Vagina (tissue), 2 donors: ENCODE data around the gene GOLPH3L. TPM values are rescaled to one million over a fixed set of nuclear protein-coding genes. Genes with fewer than 3 reads are reported as not detected.
"Not testable (repeated sequence)": the region's sequence is repeated elsewhere in the genome, so short reads cannot be mapped to it uniquely, and the experiment has no call there.

Experiments used
- DNase-seq, 2 donors: peaks; one replicate each; pipeline ENCODE4 v3.0.0-alpha.2; 2017; ENCODE audit errors: extremely low spot score in 2 of 2
- H3K27ac ChIP-seq: fragments of 200-600 bp; sonication (generic); one replicate; pipeline ENCODE4 v1.5.1; 2019
- H3K27me3 ChIP-seq: fragments of 200-600 bp; sonication (generic); one replicate; pipeline ENCODE4 v1.5.1; 2019
- H3K36me3 ChIP-seq, 2 donors: fragments of 200-600 bp; sonication (generic); one replicate each; pipeline ENCODE4 v1.5.1; 2017 to 2019
- H3K4me1 ChIP-seq: fragments of 200-600 bp; sonication (generic); one replicate; pipeline ENCODE4 v1.5.1; 2019
- H3K4me3 ChIP-seq, 2 donors: fragments of 200-600 bp; sonication (generic); 1 replicate in 1 of 2; 2 replicates in 1 of 2; pipeline ENCODE4 v1.5.1; 2016 to 2019
- H3K9me3 ChIP-seq: fragments of 200-600 bp; sonication (generic); one replicate; pipeline ENCODE4 v1.5.1; 2019
- CTCF ChIP-seq, 3 experiments: fragments of 450-650 bp in 2 of 3; fragments of 200-600 bp in 1 of 3; sonication (generic) in 1 of 3; IDR thresholded peaks; one replicate each; pipeline ENCODE4 v1.5.1; 2017 to 2019; ENCODE audit warnings: antibody characterized with exemption in 3 of 3, mild to moderate bottlenecking in 2 of 3, moderate library complexity in 2 of 3
- POLR2A ChIP-seq, 2 donors: fragments of 450-650 bp; IDR thresholded peaks; one replicate each; pipeline ENCODE4 v1.6.1; 2017; ENCODE audit warnings: antibody characterized with exemption in 2 of 2, mild to moderate bottlenecking in 2 of 2, moderate library complexity in 2 of 2
- POLR2AphosphoS5 ChIP-seq, 2 donors: sonication (generic); formaldehyde crosslinking; IDR thresholded peaks; one replicate each; pipeline ENCODE4 v1.9.0; 2017; ENCODE audit warnings: antibody characterized with exemption in 2 of 2, mild to moderate bottlenecking in 2 of 2, low read depth in 1 of 2; ENCODE audit not compliant: insufficient read depth in 1 of 2
- intact Hi-C: fragments of 100-400 bp; cut with DNase I; formaldehyde crosslinking; loops from one replicate; pipeline ENCODE4 v1.15.1; 2023
- total RNA-seq: library from RNA; depleted of rRNA; stranded (reverse); fragments of >200 nt; gene quantifications from one replicate; pipeline ENCODE4 v1.2.3, GENCODE V29; 2016

GOLPH3L gene
- total RNA-seq, 1 donor from 2014 or later: 21.9 TPM

- Histone ChIP-seq H3K9me3 (no peaks in the 10 kb centered on the region), H3K4me1 (peaks cover 35% of the 10 kb centered on the region), H3K27ac (no peak overlapping the region), H3K36me3 (no peaks in the 10 kb centered on the region), H3K27me3 (no peaks in the 10 kb centered on the region), H3K4me3 (no peak overlapping the region)
- intact Hi-C loops: no loop called here
- DNase-seq: no peak
- TF ChIP-seq POLR2A (IDR thresholded peaks at IDR 0.05): no peak
- TF ChIP-seq CTCF (IDR thresholded peaks at IDR 0.05): no peak
- TF ChIP-seq POLR2AphosphoS5 (IDR thresholded peaks at IDR 0.05; ENCODE audit: insufficient read depth in 1 of 2, low read depth in 1 of 2): no peak
Observed at GRCh38 chr1:150606463-150607142, 90.4 kb downstream of the GOLPH3L start.

GRCh38 chr1:150605451-150605731 lies 91.6 kb downstream of the GOLPH3L start:
- DNase-seq, H3K9me3 ChIP-seq, intact Hi-C loops, H3K4me3 ChIP-seq, H3K27me3 ChIP-seq, H3K36me3 ChIP-seq: not testable (repeated sequence)
- peaks cover 23% of the 10 kb centered on the region for H3K4me1 ChIP-seq
- peak overlapping the region; percentile 69 for H3K27ac ChIP-seq

- Histone ChIP-seq H3K27me3 (no peaks in the 10 kb centered on the region), H3K4me3 (no peak overlapping the region), H3K9me3 (no peaks in the 10 kb centered on the region), H3K27ac (peak overlapping the region; percentile 69), H3K36me3 (no peaks in the 10 kb centered on the region), H3K4me1 (peaks cover 15% of the 10 kb centered on the region)
- TF ChIP-seq POLR2AphosphoS5 (IDR thresholded peaks at IDR 0.05; ENCODE audit: insufficient read depth in 1 of 2, low read depth in 1 of 2): no peak
- no peak for TF ChIP-seq CTCF (IDR thresholded peaks at IDR 0.05)
- no peak for TF ChIP-seq POLR2A (IDR thresholded peaks at IDR 0.05)
- DNase-seq: no peak
- intact Hi-C loops: no loop called here
Observed at GRCh38 chr1:150604226-150604588, 92.7 kb downstream of the GOLPH3L start.

GRCh38 chr1:150603711-150604110 lies 93.2 kb downstream of the GOLPH3L start:
- Histone ChIP-seq H3K27me3 (no peaks in the 10 kb centered on the region), H3K27ac (no peak overlapping the region), H3K9me3 (no peaks in the 10 kb centered on the region), H3K4me3 (no peak overlapping the region), H3K36me3 (no peaks in the 10 kb centered on the region), H3K4me1 (peaks cover 15% of the 10 kb centered on the region)
- no peak for DNase-seq
- TF ChIP-seq POLR2A (IDR thresholded peaks at IDR 0.05): no peak
- TF ChIP-seq POLR2AphosphoS5 (IDR thresholded peaks at IDR 0.05; ENCODE audit: insufficient read depth in 1 of 2, low read depth in 1 of 2): no peak
- TF ChIP-seq CTCF (IDR thresholded peaks at IDR 0.05): no peak
- intact Hi-C loops: no loop called here

GRCh38 chr1:150602372-150602771 lies 94.6 kb downstream of the GOLPH3L start:
- peaks cover 15% of the 10 kb centered on the region for H3K4me1 ChIP-seq
- H3K27ac ChIP-seq, H3K4me3 ChIP-seq, intact Hi-C loops, H3K27me3 ChIP-seq, DNase-seq, H3K36me3 ChIP-seq, H3K9me3 ChIP-seq: not testable (repeated sequence)

GRCh38 chr1:150601540-150601939 lies 95.4 kb downstream of the GOLPH3L start:
- intact Hi-C loops: no loop called here
- no peak for DNase-seq
- no peaks in the 10 kb centered on the region for H3K9me3 ChIP-seq

GRCh38 chr1:150598346-150598745 lies 98.6 kb downstream of the GOLPH3L start:
- H3K36me3 ChIP-seq, intact Hi-C loops, DNase-seq: not testable (repeated sequence)

More at GRCh38 chr1:150601540-150601939, 95.4 kb downstream of the GOLPH3L start:
- H3K4me1 ChIP-seq: peaks cover 15% of the 10 kb centered on the region
- no peak overlapping the region for H3K27ac ChIP-seq
- H3K27me3 ChIP-seq: no peaks in the 10 kb centered on the region
- no peak for TF ChIP-seq CTCF (IDR thresholded peaks at IDR 0.05)
- TF ChIP-seq POLR2AphosphoS5 (IDR thresholded peaks at IDR 0.05; ENCODE audit: insufficient read depth in 1 of 2, low read depth in 1 of 2): no peak
- TF ChIP-seq POLR2A (IDR thresholded peaks at IDR 0.05): no peak
- H3K36me3 ChIP-seq: no peaks in the 10 kb centered on the region
- no peak overlapping the region for H3K4me3 ChIP-seq

More at GRCh38 chr1:150598346-150598745, 98.6 kb downstream of the GOLPH3L start:
- H3K27ac ChIP-seq, H3K4me1 ChIP-seq, H3K27me3 ChIP-seq, H3K9me3 ChIP-seq, H3K4me3 ChIP-seq: not testable (repeated sequence)
